HG03196 (cell line): Measurements from ENCODE around the gene PLIN3.
A peak's percentile ranks its signal among the peaks of the same experiment; 100 is the strongest.
"Not testable (repeated sequence)": the region's sequence is repeated elsewhere in the genome, so short reads cannot be mapped to it uniquely, and the experiment has no call there.

Source experiments
- ATAC-seq: cut with Tn5 transposase; IDR thresholded peaks from one replicate; pipeline ENCODE4 v1.9.1; 2021; ENCODE audit not compliant: unreplicated experiment

Gene PLIN3, protein sequence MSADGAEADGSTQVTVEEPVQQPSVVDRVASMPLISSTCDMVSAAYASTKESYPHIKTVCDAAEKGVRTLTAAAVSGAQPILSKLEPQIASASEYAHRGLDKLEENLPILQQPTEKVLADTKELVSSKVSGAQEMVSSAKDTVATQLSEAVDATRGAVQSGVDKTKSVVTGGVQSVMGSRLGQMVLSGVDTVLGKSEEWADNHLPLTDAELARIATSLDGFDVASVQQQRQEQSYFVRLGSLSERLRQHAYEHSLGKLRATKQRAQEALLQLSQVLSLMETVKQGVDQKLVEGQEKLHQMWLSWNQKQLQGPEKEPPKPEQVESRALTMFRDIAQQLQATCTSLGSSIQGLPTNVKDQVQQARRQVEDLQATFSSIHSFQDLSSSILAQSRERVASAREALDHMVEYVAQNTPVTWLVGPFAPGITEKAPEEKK

GRCh38 chr19:4867534-4868285 lies at the start of gene PLIN3:
Gene PLIN3 (minus strand): TSS chr19:4867667. CDS start chr19:4861394, 6,273 bp downstream.
- ATAC-seq, result peak; percentile 75

- ATAC-seq, result no peak
These were observed 49.0 kb upstream of the PLIN3 start for GRCh38 chr19:4916292-4917082.

DNA sequence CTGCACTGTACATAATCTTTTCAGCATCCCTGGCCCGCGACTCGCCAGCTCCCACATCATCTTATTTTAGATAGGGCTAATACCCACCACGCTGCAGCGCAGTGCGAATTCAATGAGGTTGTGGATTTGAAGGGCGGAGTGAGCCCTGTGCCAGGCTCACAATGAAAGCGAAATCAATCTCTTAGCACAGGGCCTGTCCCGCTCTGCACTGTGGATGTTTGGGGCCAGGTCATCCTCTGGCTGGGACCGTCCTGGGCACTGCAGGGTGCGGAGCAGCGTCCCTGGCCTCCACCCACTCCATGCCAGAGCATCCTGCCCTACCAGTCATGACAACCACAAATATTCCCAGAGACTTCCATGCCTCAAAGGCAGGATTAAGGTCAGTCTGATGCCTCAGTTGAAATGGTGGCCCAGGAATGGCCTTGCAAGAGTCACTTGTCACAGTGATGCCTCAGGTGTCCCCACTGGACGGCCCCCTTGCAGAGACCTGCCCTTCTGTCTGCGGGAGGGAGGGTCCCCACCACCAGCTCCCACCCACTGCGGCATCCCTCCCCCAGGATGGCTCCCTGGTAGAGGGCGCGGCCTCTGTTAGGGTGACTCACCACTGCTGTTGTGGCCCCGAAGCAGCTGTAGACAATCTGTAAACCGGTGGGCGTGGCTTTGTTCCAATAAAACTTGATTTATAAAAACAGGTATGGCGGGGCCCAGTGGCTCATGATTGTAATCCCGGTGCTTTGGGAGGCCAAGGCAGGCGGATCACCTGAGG lies 47.5 kb upstream of the PLIN3 start:
- ATAC-seq, result no peak

DNA sequence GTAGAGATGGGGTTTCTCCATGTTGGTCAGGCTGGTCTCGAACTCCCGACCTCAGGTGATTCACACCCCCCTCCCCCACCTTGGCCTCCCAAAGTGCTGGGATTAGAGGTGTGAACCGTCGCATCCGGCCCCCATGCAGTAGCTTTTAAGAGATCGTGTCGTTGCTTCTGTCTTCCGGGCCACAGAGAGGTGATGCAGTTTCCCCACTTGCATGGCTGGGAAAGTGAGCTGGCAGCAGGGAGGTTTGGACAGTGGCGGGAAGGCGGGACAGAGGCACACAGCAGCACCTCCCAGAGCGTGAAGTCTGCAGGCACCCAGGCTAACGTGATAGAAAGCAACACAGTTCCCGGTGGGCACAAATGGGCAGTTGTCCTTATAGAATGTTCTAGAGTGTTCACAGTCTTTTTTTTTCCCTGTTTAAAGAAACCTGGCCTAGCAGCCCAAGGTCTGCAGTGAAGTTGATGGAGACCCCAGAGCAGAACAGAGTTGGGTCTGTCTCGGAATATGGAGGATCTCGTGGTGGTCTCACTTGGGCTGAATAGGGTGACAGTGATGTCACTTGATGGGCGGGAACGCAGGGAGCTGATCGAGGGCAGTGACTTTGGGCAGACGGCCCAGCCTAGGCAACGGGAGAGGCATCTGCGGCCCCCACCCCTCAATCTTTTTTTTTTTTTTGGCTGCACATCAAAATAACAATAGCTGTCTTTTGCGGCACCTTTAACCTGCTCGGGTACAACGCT lies 46.7 kb upstream of the PLIN3 start:
- no peak for ATAC-seq

GRCh38 chr19:4911786-4912672 lies 44.6 kb upstream of the PLIN3 start:
- ATAC-seq, result peak; percentile 35

- no peak for ATAC-seq
These were observed 43.8 kb upstream of the PLIN3 start for GRCh38 chr19:4911314-4911713.

DNA sequence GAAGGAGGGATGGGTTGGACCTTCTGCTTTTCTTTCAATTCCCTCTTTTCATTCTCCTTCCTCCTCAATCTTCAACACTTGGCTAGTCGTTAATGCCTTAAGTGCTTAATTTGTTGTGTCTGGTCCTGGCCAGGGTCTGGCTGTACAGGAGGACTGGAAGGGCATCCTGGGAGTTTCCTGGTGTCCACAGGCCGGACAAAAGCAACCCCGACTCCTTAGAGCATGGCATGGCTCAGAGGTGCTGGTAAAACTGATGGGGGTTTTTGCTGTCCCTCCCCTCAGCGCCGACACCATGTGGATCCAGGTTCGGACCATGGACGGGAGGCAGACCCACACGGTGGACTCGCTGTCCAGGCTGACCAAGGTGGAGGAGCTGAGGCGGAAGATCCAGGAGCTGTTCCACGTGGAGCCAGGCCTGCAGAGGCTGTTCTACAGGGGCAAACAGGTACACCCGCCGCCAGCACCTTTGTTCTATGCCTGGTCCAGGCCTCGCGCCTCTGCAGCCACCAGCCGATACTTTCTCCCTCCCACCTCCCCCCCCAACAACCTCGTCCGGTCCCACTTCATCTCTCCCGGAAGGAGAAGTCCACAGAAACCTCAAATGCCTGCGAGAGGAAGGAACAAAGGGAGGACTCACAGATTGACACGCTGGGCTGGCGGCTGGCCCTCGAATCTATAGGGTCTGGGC lies 43.3 kb upstream of the PLIN3 start:
- no peak for ATAC-seq

DNA sequence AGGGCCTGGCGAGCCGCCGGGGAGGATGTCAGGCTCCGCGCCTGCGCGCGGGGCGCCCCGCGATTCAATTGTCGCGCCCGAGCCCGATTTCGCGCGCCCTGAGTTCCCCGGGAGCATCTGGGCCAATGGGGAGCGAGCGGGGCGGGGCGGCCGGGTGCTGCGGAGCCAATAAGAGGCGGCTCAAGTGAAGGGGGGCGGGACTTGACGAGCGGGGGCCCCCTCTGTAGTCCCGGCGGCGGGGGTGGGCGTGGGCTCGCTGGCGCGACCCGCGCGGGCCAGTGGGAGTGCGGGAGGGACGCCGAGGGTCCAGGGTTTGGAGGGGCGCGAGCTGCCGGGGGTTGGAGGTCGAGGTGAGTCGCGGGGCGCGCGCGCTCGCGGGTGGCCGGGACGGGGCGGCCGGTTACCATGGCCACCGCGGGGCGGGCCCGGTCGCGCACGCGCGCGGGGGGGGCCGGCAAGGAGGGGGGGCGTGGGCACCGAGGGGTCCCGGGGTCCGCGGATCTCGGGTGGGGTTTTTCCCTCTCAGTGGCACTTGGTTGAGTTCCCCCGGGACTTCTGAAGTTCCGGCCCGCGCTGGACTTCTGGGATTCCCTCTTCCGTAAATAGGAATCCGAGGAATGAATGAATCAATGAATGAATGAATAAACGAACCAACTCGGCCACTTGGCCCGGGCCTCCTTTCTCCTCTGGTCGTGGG lies 42.6 kb upstream of the PLIN3 start:
- ATAC-seq, result peak; percentile 56

DNA sequence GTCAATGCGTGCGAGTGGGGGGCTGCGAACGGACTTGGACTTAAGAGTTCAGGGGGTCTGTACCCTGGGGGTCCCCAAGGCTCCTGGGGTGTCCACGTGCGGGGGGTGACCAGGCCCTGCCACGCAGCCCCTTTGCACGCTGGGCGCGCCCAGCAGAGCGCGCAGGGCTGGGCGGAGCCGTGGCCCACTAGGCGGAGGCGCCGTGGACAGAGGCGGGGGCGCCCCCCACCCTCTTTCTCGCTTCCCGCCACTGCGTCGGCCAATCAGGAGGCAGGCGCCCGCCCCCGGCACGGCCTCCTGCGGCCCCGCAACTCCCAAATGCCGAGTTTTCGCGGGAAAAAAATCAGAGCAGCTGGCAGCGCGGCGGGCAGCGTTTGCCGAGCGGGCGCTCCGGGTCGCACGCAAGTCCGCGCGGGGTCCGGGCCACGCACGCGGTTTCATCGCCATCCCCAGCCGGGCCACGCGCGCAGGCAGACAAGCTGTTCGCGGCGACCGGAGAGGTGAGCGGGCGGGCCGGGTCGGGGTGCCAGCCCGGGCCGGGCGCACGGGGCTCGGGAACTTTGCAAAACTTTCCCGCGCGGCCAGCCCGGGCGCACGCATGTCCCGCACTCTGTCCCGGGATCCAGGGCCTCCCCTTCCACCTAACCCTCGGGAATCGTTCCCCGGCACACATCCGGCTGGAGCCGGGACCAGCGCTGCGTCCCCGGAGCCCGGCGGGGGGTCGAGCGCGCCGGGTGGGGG lies 41.9 kb upstream of the PLIN3 start, which contains the start of gene UHRF1:
UHRF1 (plus strand) TSS at position 346 of the 741 bp plus-strand sequence. CDS start 1,385 bp downstream, outside the sequence.
- peak; percentile 2 for ATAC-seq

- no peak for ATAC-seq
These were observed 41.3 kb upstream of the PLIN3 start for GRCh38 chr19:4908781-4909155.

DNA sequence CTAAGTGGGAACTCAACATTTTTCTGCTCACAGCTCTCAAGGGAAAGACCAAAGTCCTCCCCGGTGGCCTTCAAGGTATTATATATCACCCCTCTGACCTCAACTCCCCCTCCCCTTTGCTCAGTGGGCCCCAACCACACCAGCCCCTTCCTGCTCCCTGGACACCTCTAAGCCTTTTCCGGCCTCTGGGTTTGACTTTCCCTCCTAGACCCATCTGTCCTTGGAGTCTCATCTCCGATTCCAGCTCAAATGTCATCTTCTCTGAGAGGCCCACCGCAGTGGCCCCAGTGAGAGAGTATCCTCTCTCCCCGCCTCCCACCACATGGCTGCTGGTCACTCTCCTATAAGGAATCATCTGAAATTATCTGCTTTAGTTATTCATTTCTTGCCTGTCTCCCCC lies 40.9 kb upstream of the PLIN3 start:
- no peak for ATAC-seq

GRCh38 chr19:4906963-4907362 lies 39.5 kb upstream of the PLIN3 start:
- ATAC-seq, result no peak

- ATAC-seq, result no peak
These were observed 37.0 kb upstream of the PLIN3 start for GRCh38 chr19:4904481-4904880.

- ATAC-seq, result no peak
These were observed 35.3 kb upstream of the PLIN3 start, which contains the start of gene ARRDC5 for GRCh38 chr19:4902796-4903195. Gene ARRDC5 (minus strand): TSS chr19:4902896. CDS start chr19:4902825, 71 bp downstream.

DNA sequence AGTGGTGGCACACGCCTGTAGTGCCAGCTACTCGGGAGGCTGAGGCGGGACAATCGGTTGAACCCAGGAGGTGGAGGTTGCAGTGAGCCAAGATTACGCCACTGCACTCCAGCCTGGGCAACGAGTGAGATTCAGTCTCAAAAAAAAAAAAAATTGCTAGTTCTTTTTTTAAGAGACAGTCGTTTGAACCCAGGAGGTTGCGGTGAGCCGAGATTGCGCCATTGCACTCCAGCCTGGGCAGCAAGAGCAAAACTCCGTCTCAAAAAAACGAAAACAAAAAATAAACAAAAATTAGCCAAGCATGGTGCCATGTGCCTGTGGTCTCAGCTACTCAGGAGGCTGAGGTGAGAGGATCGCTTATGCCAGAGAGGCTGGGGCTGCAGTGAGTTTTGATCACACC lies 33.4 kb upstream of the PLIN3 start:
- not testable (repeated sequence) for ATAC-seq

- no peak for ATAC-seq
These were observed 29.7 kb upstream of the PLIN3 start for GRCh38 chr19:4897146-4897545.

- no peak for ATAC-seq
These were observed 28.9 kb upstream of the PLIN3 start for GRCh38 chr19:4896372-4896771.
